Ovary (tissue), 3 donors: ENCODE data around the gene SH3PXD2B.

Source experiments
- EP300 ChIP-seq: sonication (generic); formaldehyde crosslinking; IDR thresholded peaks from one replicate; pipeline ENCODE4 v1.6.1; 2017; ENCODE audit warnings: antibody characterized with exemption
- POLR2A ChIP-seq: fragments of 450-650 bp; IDR thresholded peaks from one replicate; pipeline ENCODE4 v1.6.1; 2017; ENCODE audit warnings: antibody characterized with exemption, mild to moderate bottlenecking, moderate library complexity
- TF ChIP-seq, protein P1 (sequence below), 3 donors: fragments of 450-650 bp in 2 of 3; fragments of 200-600 bp in 1 of 3; IDR thresholded peaks; one replicate each; pipeline versions ENCODE4 v1.5.1 to v1.8.0; 2016 to 2022; ENCODE audit warnings: antibody characterized with exemption in 3 of 3, mild to moderate bottlenecking in 1 of 3
- donor health status: DM: no; HTN: no; CAD: no.

DNA sequence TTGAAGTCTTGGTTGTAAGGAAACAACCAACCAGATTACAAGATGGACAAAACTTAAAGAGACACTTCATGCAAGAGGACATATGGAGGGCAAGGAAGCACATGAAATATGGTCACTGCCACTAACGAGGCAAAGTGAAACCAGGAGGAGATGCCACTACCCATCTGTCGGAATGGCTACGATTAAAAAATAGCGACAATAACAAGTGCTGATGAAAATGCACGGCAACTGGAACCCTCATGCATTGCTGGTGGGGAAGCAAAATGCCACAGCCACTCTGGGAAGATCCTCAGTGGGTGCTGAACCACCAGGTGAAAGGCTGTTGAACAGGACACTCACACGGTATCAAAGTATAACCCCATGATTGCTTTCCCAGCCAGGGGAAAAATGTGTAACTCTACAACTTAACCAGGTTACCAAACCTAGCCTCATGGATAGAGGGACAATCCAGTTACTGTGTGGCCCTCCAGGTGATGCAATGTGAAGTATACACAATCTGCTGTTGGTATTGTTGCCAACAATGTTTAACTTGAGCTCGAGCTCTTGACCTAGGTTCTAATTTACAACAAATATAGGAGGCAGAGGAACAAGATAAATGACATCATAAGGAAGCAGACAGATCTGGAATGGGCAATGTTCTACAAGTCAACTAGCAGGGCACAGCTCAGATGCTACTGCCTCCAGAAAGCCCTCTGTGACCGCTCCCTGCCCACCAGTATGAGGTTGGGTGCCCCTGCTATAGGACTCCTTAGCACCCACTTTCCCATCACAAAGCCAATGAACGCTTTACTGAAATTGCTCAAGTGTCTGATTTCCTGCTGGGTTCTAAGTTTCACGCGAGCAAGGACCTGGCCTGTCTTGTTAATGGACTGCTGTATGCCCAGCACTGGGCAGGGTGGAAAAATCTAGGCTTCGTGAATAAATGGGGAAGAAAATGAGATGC is 25.8 kb downstream of the SH3PXD2B start:
- TF ChIP-seq POLR2A: no peak
- TF ChIP-seq, protein P1, sequence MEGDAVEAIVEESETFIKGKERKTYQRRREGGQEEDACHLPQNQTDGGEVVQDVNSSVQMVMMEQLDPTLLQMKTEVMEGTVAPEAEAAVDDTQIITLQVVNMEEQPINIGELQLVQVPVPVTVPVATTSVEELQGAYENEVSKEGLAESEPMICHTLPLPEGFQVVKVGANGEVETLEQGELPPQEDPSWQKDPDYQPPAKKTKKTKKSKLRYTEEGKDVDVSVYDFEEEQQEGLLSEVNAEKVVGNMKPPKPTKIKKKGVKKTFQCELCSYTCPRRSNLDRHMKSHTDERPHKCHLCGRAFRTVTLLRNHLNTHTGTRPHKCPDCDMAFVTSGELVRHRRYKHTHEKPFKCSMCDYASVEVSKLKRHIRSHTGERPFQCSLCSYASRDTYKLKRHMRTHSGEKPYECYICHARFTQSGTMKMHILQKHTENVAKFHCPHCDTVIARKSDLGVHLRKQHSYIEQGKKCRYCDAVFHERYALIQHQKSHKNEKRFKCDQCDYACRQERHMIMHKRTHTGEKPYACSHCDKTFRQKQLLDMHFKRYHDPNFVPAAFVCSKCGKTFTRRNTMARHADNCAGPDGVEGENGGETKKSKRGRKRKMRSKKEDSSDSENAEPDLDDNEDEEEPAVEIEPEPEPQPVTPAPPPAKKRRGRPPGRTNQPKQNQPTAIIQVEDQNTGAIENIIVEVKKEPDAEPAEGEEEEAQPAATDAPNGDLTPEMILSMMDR (IDR thresholded peaks at IDR 0.05): no peak
- no peak for TF ChIP-seq EP300
